Smooth muscle cell (in vitro differentiated cells): ENCODE results near the gene SLC27A3. TPM values are rescaled to one million over a fixed set of nuclear protein-coding genes. Genes with fewer than 3 reads are reported as not detected.

Source experiments
- DNase-seq: peaks from one replicate; lab custom pipeline; 2025; ENCODE audit not compliant: unreplicated experiment; lab: John Stamatoyannopoulos, UW
- H2AFZ ChIP-seq: fragments of 200-600 bp; sonication (generic); 2 replicates; pipeline ENCODE4 v1.6.0; 2016; ENCODE audit warnings: antibody characterized with exemption, low read depth, mild to moderate bottlenecking
- H3F3A ChIP-seq: fragments of 200-600 bp; sonication (generic); 2 replicates; pipeline ENCODE4 v1.6.0; 2017; ENCODE audit warnings: antibody characterized with exemption, low read depth
- H3K27ac ChIP-seq: fragments of 200-600 bp; sonication (generic); 2 replicates; pipeline ENCODE4 v1.5.1; 2016; ENCODE audit warnings: low read depth, mild to moderate bottlenecking
- H3K27me3 ChIP-seq: fragments of 200-600 bp; sonication (generic); 2 replicates; pipeline ENCODE4 v1.6.1; 2016; ENCODE audit warnings: low read depth, mild to moderate bottlenecking
- H3K36me3 ChIP-seq: fragments of 200-600 bp; sonication (generic); 2 replicates; pipeline ENCODE4 v1.5.1; 2016; ENCODE audit warnings: low read depth
- H3K4me1 ChIP-seq: fragments of 200-600 bp; sonication (generic); 2 replicates; pipeline ENCODE4 v1.5.1; 2016; ENCODE audit warnings: low read depth
- H3K4me2 ChIP-seq: fragments of 200-600 bp; sonication (generic); 2 replicates; pipeline ENCODE4 v1.6.0; 2016; ENCODE audit warnings: mild to moderate bottlenecking
- H3K4me3 ChIP-seq: fragments of 200-600 bp; sonication (generic); 2 replicates; pipeline ENCODE4 v1.5.1; 2016; ENCODE audit warnings: mild to moderate bottlenecking
- H3K79me2 ChIP-seq: fragments of 200-600 bp; sonication (generic); 2 replicates; pipeline ENCODE4 v1.6.0; 2016; ENCODE audit warnings: low read depth, mild to moderate bottlenecking
- H3K9ac ChIP-seq: fragments of 200-600 bp; sonication (generic); 2 replicates; pipeline ENCODE4 v1.6.0; 2016; ENCODE audit warnings: low read depth
- H3K9me3 ChIP-seq: fragments of 200-600 bp; sonication (generic); replicated peaks from 2 replicates; pipeline ENCODE4 v1.5.1; 2016; ENCODE audit warnings: low read depth
- H4K20me1 ChIP-seq: fragments of 200-600 bp; sonication (generic); 2 replicates; pipeline ENCODE4 v1.6.0; 2016; ENCODE audit warnings: low read depth
- WGBS: methylation state at CpG from one replicate; pipeline ENCODE4 v1.1.7; 2016; ENCODE audit warnings: low lambda C conversion rate; 5-methylcytosine and 5-hydroxymethylcytosine counted together
- polyA plus RNA-seq: library from polyadenylated mRNA; unstranded; fragments of >200 nt; fragmentation: Nextera tagmentation; extraction: Ambion mirVana; gene quantifications from 2 replicates; pipeline ENCODE4 v1.2.1, GENCODE V29; 2016
- total RNA-seq: library from RNA; depleted of rRNA; stranded (reverse); fragments of >200 nt; gene quantifications from 2 replicates; pipeline ENCODE4 v1.2.3, GENCODE V29; 2014
- TF ChIP-seq, protein P1 (sequence below): fragments of 200-600 bp; sonication (generic); IDR thresholded peaks from 2 replicates; pipeline ENCODE4 v1.5.1; 2017; ENCODE audit warnings: borderline replicate concordance, mild to moderate bottlenecking, antibody characterized with exemption; ENCODE audit not compliant: insufficient read depth, poor library complexity, severe bottlenecking

Gene SLC27A3
- total and polyA plus RNA-seq, 2 experiments from 2014 or later, result 21.3 to 41.0 TPM

DNA sequence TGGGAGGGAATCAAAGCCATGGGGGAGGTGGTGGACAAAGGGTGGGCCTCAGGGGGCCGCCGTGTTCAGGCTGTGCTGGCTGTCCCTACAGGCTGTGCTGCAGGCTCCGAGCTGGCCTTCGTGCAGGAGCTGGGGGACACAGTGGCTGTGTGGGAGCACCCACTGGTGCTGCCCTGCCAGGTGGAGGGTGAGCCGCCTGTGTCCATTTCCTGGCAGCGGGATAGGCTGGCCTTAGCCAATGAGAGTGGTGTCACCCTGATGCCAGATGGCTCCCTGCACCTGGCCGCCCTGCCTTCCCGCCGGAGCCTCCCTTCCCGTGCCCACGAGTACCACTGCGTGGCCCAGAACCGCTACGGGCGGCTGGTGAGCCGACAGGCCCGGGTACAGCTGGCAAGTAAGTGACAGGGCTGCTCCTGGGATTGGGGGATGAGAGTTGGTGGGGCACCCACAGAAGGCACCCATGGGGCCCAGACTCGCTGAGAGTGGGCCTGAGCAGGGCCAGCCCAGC is 20.2 kb downstream of the SLC27A3 start:
- WGBS, result 95% methylated on average over 18 of the region's 18 CpGs
- TF ChIP-seq, protein P1, sequence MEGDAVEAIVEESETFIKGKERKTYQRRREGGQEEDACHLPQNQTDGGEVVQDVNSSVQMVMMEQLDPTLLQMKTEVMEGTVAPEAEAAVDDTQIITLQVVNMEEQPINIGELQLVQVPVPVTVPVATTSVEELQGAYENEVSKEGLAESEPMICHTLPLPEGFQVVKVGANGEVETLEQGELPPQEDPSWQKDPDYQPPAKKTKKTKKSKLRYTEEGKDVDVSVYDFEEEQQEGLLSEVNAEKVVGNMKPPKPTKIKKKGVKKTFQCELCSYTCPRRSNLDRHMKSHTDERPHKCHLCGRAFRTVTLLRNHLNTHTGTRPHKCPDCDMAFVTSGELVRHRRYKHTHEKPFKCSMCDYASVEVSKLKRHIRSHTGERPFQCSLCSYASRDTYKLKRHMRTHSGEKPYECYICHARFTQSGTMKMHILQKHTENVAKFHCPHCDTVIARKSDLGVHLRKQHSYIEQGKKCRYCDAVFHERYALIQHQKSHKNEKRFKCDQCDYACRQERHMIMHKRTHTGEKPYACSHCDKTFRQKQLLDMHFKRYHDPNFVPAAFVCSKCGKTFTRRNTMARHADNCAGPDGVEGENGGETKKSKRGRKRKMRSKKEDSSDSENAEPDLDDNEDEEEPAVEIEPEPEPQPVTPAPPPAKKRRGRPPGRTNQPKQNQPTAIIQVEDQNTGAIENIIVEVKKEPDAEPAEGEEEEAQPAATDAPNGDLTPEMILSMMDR, result no peak
- Histone ChIP-seq H3K9ac (no peak overlapping the region), H3K79me2 (no peaks in the 10 kb centered on the region), H3K36me3 (no peaks in the 10 kb centered on the region), H3K27me3 (no peaks in the 10 kb centered on the region), H3K27ac (no peak overlapping the region), H3K9me3 (no peaks in the 10 kb centered on the region), H3K4me2 (no peak overlapping the region), H3K4me3 (no peak overlapping the region), H2AFZ (no peak overlapping the region), H3K4me1 (peaks cover 23% of the 10 kb centered on the region), H4K20me1 (no peaks in the 10 kb centered on the region), H3F3A (peaks cover 9% of the 10 kb centered on the region)
- DNase-seq, result no peak

DNA sequence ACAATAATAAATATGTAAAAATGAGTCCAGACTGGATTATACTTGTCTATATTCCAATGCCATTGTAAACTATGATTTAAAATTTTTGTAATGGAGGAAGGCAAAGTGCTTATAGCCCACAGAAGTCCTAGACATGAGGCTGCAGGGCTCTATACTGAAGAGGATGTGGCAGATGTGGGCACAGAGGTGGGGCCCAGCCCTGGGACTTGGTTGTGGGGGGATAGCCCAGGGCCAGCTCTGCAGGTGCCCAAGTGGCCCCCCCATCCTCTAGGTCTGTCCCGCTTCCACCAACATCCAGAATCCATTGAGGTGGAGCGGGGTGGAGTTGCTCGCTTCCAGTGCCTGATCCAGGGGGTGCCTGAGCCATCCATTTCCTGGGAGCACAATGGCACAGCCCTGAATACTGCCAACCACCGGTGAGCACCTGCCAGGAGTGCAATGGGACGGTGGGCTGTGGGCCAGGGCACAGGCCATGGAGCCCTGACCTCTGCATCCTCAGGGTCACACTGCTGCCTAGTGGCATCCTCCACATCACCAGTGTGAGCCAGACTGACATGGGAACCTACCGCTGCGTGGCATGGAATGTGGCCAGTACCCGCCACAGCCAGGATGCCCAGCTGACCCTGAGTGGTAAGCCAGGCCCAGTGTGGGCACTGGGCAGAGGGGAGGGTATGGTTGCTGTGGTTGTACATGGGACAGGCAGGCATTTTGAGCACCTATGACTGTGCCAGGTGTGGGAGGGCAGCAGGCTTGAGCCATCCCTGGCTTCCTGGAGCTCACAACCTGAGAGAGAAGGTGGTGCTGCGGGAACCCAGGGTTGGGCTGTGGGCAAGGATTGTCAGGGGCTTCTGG is 21.0 kb downstream of the SLC27A3 start:
- Histone ChIP-seq H2AFZ (no peak overlapping the region), H4K20me1 (no peaks in the 10 kb centered on the region), H3K9ac (no peak overlapping the region), H3K79me2 (no peaks in the 10 kb centered on the region), H3K4me2 (no peak overlapping the region), H3K4me3 (no peak overlapping the region), H3K27ac (no peak overlapping the region), H3F3A (peaks cover 5% of the 10 kb centered on the region), H3K36me3 (no peaks in the 10 kb centered on the region), H3K9me3 (no peaks in the 10 kb centered on the region), H3K27me3 (no peaks in the 10 kb centered on the region), H3K4me1 (peaks cover 23% of the 10 kb centered on the region)
- TF ChIP-seq, protein P1, result no peak
- WGBS, result 86% methylated on average over 9 of the region's 9 CpGs
- DNase-seq, result no peak

DNA sequence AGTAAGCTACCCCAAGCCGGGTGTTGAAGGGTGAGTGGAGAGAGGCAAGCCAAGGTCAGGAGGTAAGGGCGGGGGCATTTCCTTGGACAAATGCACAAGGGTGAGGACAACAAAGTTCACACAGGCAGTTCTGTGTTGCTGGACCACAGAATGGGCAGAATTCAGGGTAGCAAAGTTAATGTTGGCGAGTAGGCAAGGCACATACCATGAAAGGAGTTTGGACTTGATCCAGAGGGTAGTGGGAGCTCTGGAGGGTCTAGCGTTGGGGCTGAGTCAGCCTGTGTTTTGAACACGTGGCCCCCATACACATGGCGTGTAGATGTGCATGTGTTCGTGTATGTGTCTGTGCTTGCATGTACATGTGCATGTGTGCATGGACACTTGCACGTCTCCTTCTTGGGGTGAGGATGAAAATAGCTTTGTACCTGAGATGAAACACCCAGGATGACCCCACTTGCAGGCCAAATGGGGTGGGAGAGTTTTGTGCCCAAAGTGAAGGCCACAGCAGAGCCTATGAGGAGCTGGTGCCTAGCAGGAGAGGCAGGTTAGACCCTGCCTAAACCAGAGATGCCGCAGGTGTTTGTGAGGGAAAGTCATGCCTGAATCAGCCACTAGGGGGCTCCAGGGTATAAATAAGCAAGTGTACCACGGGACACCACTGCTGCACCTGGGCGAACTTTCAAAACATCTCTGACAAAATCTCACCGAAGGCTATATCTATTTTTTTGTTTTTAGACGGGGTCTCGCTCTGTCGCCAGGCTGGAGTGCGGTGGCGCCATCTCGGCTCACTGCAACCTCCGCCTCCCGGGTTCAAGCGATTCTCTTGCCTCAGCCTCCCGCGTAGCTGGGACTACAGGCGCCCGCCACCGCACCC is 21.8 kb downstream of the SLC27A3 start:
- H4K20me1 ChIP-seq, result no peaks in the 10 kb centered on the region
- WGBS, result 65% methylated on average over 26 of the region's 26 CpGs

More for the DNA sequence above, 21.8 kb downstream of the SLC27A3 start:
- Histone ChIP-seq H3K4me2 (no peak overlapping the region), H3K79me2 (no peaks in the 10 kb centered on the region), H3K4me3 (no peak overlapping the region), H3K36me3 (no peaks in the 10 kb centered on the region), H3K9ac (no peak overlapping the region), H3F3A (no peaks in the 10 kb centered on the region), H3K27ac (no peak overlapping the region), H3K4me1 (peaks cover 23% of the 10 kb centered on the region), H3K27me3 (no peaks in the 10 kb centered on the region), H3K9me3 (no peaks in the 10 kb centered on the region), H2AFZ (no peak overlapping the region)
- DNase-seq, result no peak
- TF ChIP-seq, protein P1, result peak; percentile 77
